ENCODE results near the gene RXFP4. TPM values are rescaled to one million over a fixed set of nuclear protein-coding genes. Genes with fewer than 3 reads are reported as not detected.
"Not testable (repeated sequence)": the region's sequence is repeated elsewhere in the genome, so short reads cannot be mapped to it uniquely, and the experiment has no call there.

Gene RXFP4
- total and polyA plus RNA-seq, 7 experiments from 2014 or later: 0.60 to 1.3 TPM; not detected in 5

DNA sequence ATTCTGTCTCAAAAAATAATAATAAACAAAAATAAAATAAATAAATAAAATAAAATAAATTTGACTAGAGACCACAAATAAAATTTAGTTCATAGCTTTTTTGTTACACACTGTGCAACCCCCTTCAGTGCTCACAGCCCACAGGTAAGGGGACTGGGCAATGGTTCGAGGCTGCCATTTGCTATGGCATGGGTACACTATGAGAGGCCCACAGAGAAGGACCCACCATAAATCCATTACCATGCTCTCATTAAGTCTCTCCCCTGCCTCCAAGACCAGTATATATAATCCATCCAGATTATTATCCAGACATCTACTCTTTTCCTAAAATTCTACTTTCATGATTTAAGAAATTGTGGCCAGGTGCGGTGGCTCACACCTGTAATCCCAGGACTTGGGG lies 21.6 kb upstream of the RXFP4 start:
- H3K27ac Mint-ChIP-seq: peak overlapping the region in 1 of 9 donors; percentile 4
- ChIA-PET CTCF (no interaction called here), POLR2A (interaction anchor here (1.7 kb wide), 1 partner anchor 11 kb away, joined by 7 read pairs; no protein-coding TSS in a partner anchor)
- H3K36me3 Mint-ChIP-seq: peaks cover 16 to 55% (median 36%) of the 10 kb centered on the region in 5 donors
- H3K27me3 Mint-ChIP-seq: no peaks in the 10 kb centered on the region
- DNase-seq (no peak), ATAC-seq (no peak)
- H3K4me1 ChIP-seq (ENCODE audit: control insufficient read depth in 2 of 2, insufficient read depth in 2 of 2, low read length in 2 of 2): no peaks in the 10 kb centered on the region
- no peaks in the 10 kb centered on the region for H3K9me3 Mint-ChIP-seq
- peaks cover 47 to 86% (median 63%) of the 10 kb centered on the region in 3 experiments for H3K36me3 ChIP-seq (ENCODE audit: control insufficient read depth in 2 of 3, insufficient read depth in 3 of 3, low read length in 3 of 3)
- H3K4me3 Mint-ChIP-seq: no peak overlapping the region
- H3K4me1 Mint-ChIP-seq: peaks cover 0 to 16% (median 0%) of the 10 kb centered on the region in 7 donors
- H3K9me3 ChIP-seq (ENCODE audit: control insufficient read depth in 2 of 3, low read length in 3 of 3): no peaks in the 10 kb centered on the region
- H3K27ac ChIP-seq (ENCODE audit: low read depth, low read length): no peak overlapping the region
- no peak overlapping the region for H3K4me3 ChIP-seq (ENCODE audit: low read length)
- no peaks in the 10 kb centered on the region for H3K27me3 ChIP-seq (ENCODE audit: control insufficient read depth in 2 of 2, insufficient read depth in 2 of 2, low read length in 2 of 2)
- intact Hi-C loops (cut with micrococcal nuclease): loop anchor here in 1 of 2 donors (10.0 kb wide), 1 partner anchor 595 kb away; the partner anchor contains the start of gene RUSC1

DNA sequence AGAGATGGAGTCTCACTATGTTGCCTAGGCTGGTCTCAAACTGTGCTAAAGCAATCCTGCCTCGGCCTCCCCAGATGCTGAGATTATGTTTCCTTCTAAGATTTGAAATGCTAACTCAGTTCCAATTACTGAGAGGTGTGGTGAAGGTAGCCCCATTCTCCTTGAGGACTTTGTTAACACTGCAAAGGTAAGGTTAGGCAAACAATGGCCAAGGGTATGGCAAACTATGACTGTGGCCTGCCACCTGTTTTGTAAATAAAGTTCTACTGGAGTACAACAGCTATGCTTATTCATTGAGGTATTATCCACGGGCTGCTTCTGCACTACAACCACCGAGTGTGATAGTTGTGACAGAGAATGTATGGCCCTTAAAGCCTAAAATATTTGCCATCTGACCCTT lies 20.7 kb upstream of the RXFP4 start:
- ChIA-PET POLR2A (interaction anchor here (0.9 to 1.7 kb wide), 2 partner anchors 10 to 13 kb away, joined by 3 to 7 read pairs; partner anchors contain the start of gene KHDC4), CTCF (interaction anchor here (1.0 to 1.6 kb wide), 2 partner anchors 11 to 70 kb away, joined by 3 read pairs; no protein-coding TSS in a partner anchor)
- Mint-ChIP-seq H3K27me3 (no peaks in the 10 kb centered on the region), H3K27ac (peak overlapping the region in 1 of 9 donors; percentile 19), H3K4me3 (no peak overlapping the region), H3K9me3 (peaks cover 0 to 2% (median 0%) of the 10 kb centered on the region in 11 donors), H3K4me1 (peaks cover 0 to 16% (median 4%) of the 10 kb centered on the region in 7 donors), H3K36me3 (peaks cover 16 to 56% (median 42%) of the 10 kb centered on the region in 5 donors)
- H3K27ac ChIP-seq (ENCODE audit: low read depth, low read length): no peak overlapping the region
- no peak for DNase-seq
- intact Hi-C loops (cut with micrococcal nuclease): no loop called here
- no peak overlapping the region for H3K4me3 ChIP-seq (ENCODE audit: low read length)
- peaks cover 56 to 88% (median 64%) of the 10 kb centered on the region in 3 experiments for H3K36me3 ChIP-seq (ENCODE audit: control insufficient read depth in 2 of 3, insufficient read depth in 3 of 3, low read length in 3 of 3)
- H3K27me3 ChIP-seq (ENCODE audit: control insufficient read depth in 2 of 2, insufficient read depth in 2 of 2, low read length in 2 of 2): no peaks in the 10 kb centered on the region
- H3K4me1 ChIP-seq (ENCODE audit: control insufficient read depth in 2 of 2, insufficient read depth in 2 of 2, low read length in 2 of 2): no peaks in the 10 kb centered on the region
- no peak for ATAC-seq
- no peaks in the 10 kb centered on the region for H3K9me3 ChIP-seq (ENCODE audit: control insufficient read depth in 2 of 3, low read length in 3 of 3)

- Mint-ChIP-seq H3K27ac (peak overlapping the region in 4 of 9 donors; percentile 0 to 80 (median 34)), H3K4me1 (peaks cover 8 to 27% (median 16%) of the 10 kb centered on the region in 7 donors), H3K9me3 (peaks cover 0 to 2% (median 0%) of the 10 kb centered on the region in 11 donors), H3K27me3 (no peaks in the 10 kb centered on the region), H3K4me3 (no peak overlapping the region), H3K36me3 (peaks cover 12 to 54% (median 44%) of the 10 kb centered on the region in 5 donors)
- Histone ChIP-seq H3K27me3 (ENCODE audit: control insufficient read depth in 2 of 2, insufficient read depth in 2 of 2, low read length in 2 of 2) (no peaks in the 10 kb centered on the region), H3K36me3 (ENCODE audit: control insufficient read depth in 2 of 3, insufficient read depth in 3 of 3, low read length in 3 of 3) (peaks cover 58 to 88% (median 66%) of the 10 kb centered on the region in 3 experiments), H3K4me3 (ENCODE audit: low read length) (no peak overlapping the region), H3K4me1 (ENCODE audit: control insufficient read depth in 2 of 2, insufficient read depth in 2 of 2, low read length in 2 of 2) (peaks cover 5% of the 10 kb centered on the region in 2 donors), H3K9me3 (ENCODE audit: control insufficient read depth in 2 of 3, low read length in 3 of 3) (no peaks in the 10 kb centered on the region), H3K27ac (ENCODE audit: low read depth, low read length) (no peak overlapping the region)
- DNase-seq (no peak), ATAC-seq (no peak)
- CTCF ChIA-PET: no interaction called here
- POLR2A ChIA-PET: no interaction called here
- intact Hi-C loops (cut with micrococcal nuclease): no loop called here
Observed at GRCh38 chr1:155925506-155925905, 15.9 kb upstream of the RXFP4 start.

GRCh38 chr1:155929057-155929456 lies 12.4 kb upstream of the RXFP4 start:
- intact Hi-C loops (cut with micrococcal nuclease): no loop called here
- POLR2A ChIA-PET: no interaction called here

DNA sequence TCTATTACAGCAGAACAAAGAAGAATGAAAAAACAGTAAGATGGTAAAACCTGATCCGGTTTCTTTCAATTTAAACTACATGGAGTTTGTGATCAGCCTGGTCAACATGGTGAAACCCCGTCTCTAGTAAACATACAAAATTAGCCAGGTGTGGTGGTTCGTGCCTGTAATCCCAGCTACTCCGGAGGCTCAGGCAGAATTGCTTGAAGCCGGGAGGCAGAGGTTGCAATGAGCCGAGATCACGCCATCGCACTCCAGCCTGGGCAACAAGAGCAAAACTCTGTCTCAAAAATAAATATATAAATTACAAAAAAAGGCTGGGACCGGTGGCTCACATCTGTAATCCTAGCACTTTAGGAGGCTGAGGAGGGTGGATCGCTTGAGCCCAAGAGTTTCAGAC lies 10.7 kb upstream of the RXFP4 start:
- H3K9me3 Mint-ChIP-seq; H3K27me3 ChIP-seq (ENCODE audit: control insufficient read depth in 2 of 2, insufficient read depth in 2 of 2, low read length in 2 of 2): not testable (repeated sequence)

More at GRCh38 chr1:155929057-155929456, 12.4 kb upstream of the RXFP4 start:
- Mint-ChIP-seq H3K27ac (peak overlapping the region in 2 of 9 donors; percentile 36 to 52), H3K27me3 (no peaks in the 10 kb centered on the region), H3K36me3 (peaks cover 6 to 38% (median 25%) of the 10 kb centered on the region in 5 donors), H3K4me3 (no peak overlapping the region), H3K4me1 (peaks cover 8 to 41% (median 31%) of the 10 kb centered on the region in 7 donors), H3K9me3 (peaks cover 0 to 2% (median 0%) of the 10 kb centered on the region in 11 donors)
- Histone ChIP-seq H3K9me3 (ENCODE audit: control insufficient read depth in 2 of 3, low read length in 3 of 3) (no peaks in the 10 kb centered on the region), H3K27me3 (ENCODE audit: control insufficient read depth in 2 of 2, insufficient read depth in 2 of 2, low read length in 2 of 2) (no peaks in the 10 kb centered on the region), H3K36me3 (ENCODE audit: control insufficient read depth in 2 of 3, insufficient read depth in 3 of 3, low read length in 3 of 3) (peaks cover 39 to 82% (median 47%) of the 10 kb centered on the region in 3 experiments), H3K27ac (ENCODE audit: low read depth, low read length) (no peak overlapping the region), H3K4me3 (ENCODE audit: low read length) (no peak overlapping the region), H3K4me1 (ENCODE audit: control insufficient read depth in 2 of 2, insufficient read depth in 2 of 2, low read length in 2 of 2) (peaks cover 35 to 38% of the 10 kb centered on the region in 2 donors)
- CTCF ChIA-PET: no interaction called here
- ATAC-seq (no peak), DNase-seq (no peak)

DNA sequence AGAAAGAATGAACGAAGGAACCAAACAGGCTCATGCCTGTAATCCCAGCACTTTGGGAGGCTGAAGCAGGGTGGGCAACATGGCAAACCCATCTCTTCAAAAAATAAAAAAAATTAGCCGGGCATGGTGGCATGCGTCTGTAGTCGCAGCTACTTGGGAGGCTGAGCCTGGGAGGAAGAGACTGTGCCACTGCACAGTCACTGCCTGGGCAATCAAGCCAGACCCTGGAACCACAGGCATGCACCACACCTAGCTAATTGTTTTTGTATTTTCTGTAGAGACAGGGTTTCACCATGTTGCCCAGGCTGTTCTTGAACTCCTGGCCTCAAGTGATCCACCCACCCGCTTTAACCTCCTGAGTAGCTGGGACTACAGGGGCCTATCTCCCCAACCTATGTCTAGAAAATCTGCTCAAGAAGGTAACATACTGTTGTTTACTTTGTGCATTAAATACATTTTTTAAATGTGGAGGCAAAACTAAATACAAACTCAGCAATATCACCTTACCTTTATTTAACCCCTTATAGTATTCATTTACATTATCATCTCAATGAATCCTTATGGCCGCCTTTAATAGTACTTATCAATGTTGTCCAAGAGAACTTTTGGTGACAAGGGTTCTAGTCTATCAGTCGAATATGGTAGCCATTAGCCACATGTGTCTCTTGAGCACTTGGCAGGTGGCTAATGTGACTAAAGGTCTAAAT lies 10.0 kb upstream of the RXFP4 start:
- CTCF ChIA-PET: interaction anchor here (1.1 to 3.9 kb wide), 3 partner anchors 11 to 57 kb away, joined by 3 to 29 read pairs (median 3); no protein-coding TSS in a partner anchor
- H3K27ac ChIP-seq (ENCODE audit: low read depth, low read length): peak overlapping the region; percentile 44
- peaks cover 11 to 41% (median 35%) of the 10 kb centered on the region in 7 donors for H3K4me1 Mint-ChIP-seq
- no peak overlapping the region for H3K4me3 ChIP-seq (ENCODE audit: low read length)
- ATAC-seq (no peak), DNase-seq (no peak)
- peaks cover 26 to 58% (median 27%) of the 10 kb centered on the region in 3 experiments for H3K36me3 ChIP-seq (ENCODE audit: control insufficient read depth in 2 of 3, insufficient read depth in 3 of 3, low read length in 3 of 3)
- intact Hi-C loops (cut with micrococcal nuclease): loop anchor here in 1 of 2 donors (5.0 kb wide), 1 partner anchor 406 kb away; the partner anchor contains the start of genes CCT3 and TSACC
- peaks cover 40 to 42% of the 10 kb centered on the region in 2 donors for H3K4me1 ChIP-seq (ENCODE audit: control insufficient read depth in 2 of 2, insufficient read depth in 2 of 2, low read length in 2 of 2)
- POLR2A ChIA-PET: interaction anchor here (0.6 to 4.1 kb wide), 3 partner anchors 11 to 45 kb away, joined by 4 to 46 read pairs (median 7); partner anchors contain the start of gene ARHGEF2
- H3K4me3 Mint-ChIP-seq: peak overlapping the region in 7 of 10 donors; percentile 52 to 77 (median 71)
- peak overlapping the region in 3 of 9 donors; percentile 26 to 89 (median 72) for H3K27ac Mint-ChIP-seq
- no peaks in the 10 kb centered on the region for H3K9me3 ChIP-seq (ENCODE audit: control insufficient read depth in 2 of 3, low read length in 3 of 3)
- H3K27me3 ChIP-seq (ENCODE audit: control insufficient read depth in 2 of 2, insufficient read depth in 2 of 2, low read length in 2 of 2): no peaks in the 10 kb centered on the region
- peaks cover 6 to 31% (median 16%) of the 10 kb centered on the region in 5 donors for H3K36me3 Mint-ChIP-seq
- no peaks in the 10 kb centered on the region for H3K27me3 Mint-ChIP-seq
- no peaks in the 10 kb centered on the region for H3K9me3 Mint-ChIP-seq

More for the DNA sequence above, 10.7 kb upstream of the RXFP4 start:
- peaks cover 8 to 41% (median 30%) of the 10 kb centered on the region in 7 donors for H3K4me1 Mint-ChIP-seq
- POLR2A ChIA-PET: interaction anchor here (1.6 kb wide), 1 partner anchor 10 kb away, joined by 7 read pairs; no protein-coding TSS in a partner anchor
- Histone ChIP-seq H3K36me3 (ENCODE audit: control insufficient read depth in 2 of 3, insufficient read depth in 3 of 3, low read length in 3 of 3) (peaks cover 33 to 66% (median 34%) of the 10 kb centered on the region in 3 experiments), H3K4me1 (ENCODE audit: control insufficient read depth in 2 of 2, insufficient read depth in 2 of 2, low read length in 2 of 2) (peaks cover 40 to 42% of the 10 kb centered on the region in 2 donors)
- H3K4me3 ChIP-seq (ENCODE audit: low read length); H3K27ac ChIP-seq (ENCODE audit: low read depth, low read length); H3K27me3 Mint-ChIP-seq; DNase-seq; H3K9me3 ChIP-seq (ENCODE audit: control insufficient read depth in 2 of 3, low read length in 3 of 3); ATAC-seq; CTCF ChIA-PET: not testable (repeated sequence)
- peaks cover 6 to 35% (median 20%) of the 10 kb centered on the region in 5 donors for H3K36me3 Mint-ChIP-seq
- H3K4me3 Mint-ChIP-seq: peak overlapping the region in 9 of 10 donors; percentile 45 to 77 (median 61)
- intact Hi-C loops (cut with micrococcal nuclease): loop anchor here in 1 of 2 donors (5.0 kb wide), 1 partner anchor 407 kb away; the partner anchor contains the start of genes CCT3 and TSACC
- peak overlapping the region in 5 of 9 donors; percentile 28 to 89 (median 63) for H3K27ac Mint-ChIP-seq
